Left ventricle myocardium inferior (tissue), 1 donor: ENCODE results near the gene CRLF3. TPM values are rescaled to one million over a fixed set of nuclear protein-coding genes. Genes with fewer than 3 reads are reported as not detected.
A peak's percentile ranks its signal among the peaks of the same experiment; 100 is the strongest.

ENCODE experiments used
- DNase-seq: peaks from one replicate; pipeline ENCODE4 v3.0.0-alpha.2; 2020
- H3K27ac ChIP-seq: fragments of 200-600 bp; replicated peaks from 2 replicates; pipeline ENCODE4 v1.8.0; 2021
- H3K27me3 ChIP-seq: fragments of 200-600 bp; 2 replicates; pipeline ENCODE4 v1.8.0; 2021; ENCODE audit warnings: low read depth
- H3K36me3 ChIP-seq: fragments of 200-600 bp; 2 replicates; pipeline ENCODE4 v1.8.0; 2021
- H3K4me1 ChIP-seq: fragments of 200-600 bp; 2 replicates; pipeline ENCODE4 v1.8.0; 2021
- H3K4me3 ChIP-seq: fragments of 200-600 bp; 2 replicates; pipeline ENCODE4 v1.8.0; 2021; ENCODE audit warnings: mild to moderate bottlenecking, moderate library complexity
- H3K9me3 ChIP-seq: fragments of 200-600 bp; replicated peaks from 2 replicates; pipeline ENCODE4 v1.8.0; 2021
- CTCF ChIP-seq: fragments of 200-600 bp; IDR thresholded peaks from 2 replicates; pipeline ENCODE4 v1.8.0; 2021; ENCODE audit warnings: antibody characterized with exemption, mild to moderate bottlenecking, borderline replicate concordance
- intact Hi-C: fragments of 100-400 bp; cut with micrococcal nuclease; formaldehyde crosslinking; loops from one replicate; pipeline ENCODE4 v1.11.0; 2022
- total RNA-seq: library from RNA; stranded (reverse); fragmentation: NEBNext Ultra II Directional; extraction: Animal tissue kit (Norgen Biotek cat#: 25700); gene quantifications from one replicate; pipeline ENCODE4 v1.2.1, GENCODE V29; 2021
- donor health status: DM: no; HTN: yes; CAD: no; lungs with severe emphysema.

Gene CRLF3
- total RNA-seq, 1 donor from 2014 or later = 4.7 TPM

GRCh38 chr17:30848021-30848420 lies 23.5 kb upstream of the CRLF3 start:
- H3K4me3 ChIP-seq = no peak overlapping the region
- no peaks in the 10 kb centered on the region for H3K4me1 ChIP-seq
- TF ChIP-seq CTCF = no peak
- no peaks in the 10 kb centered on the region for H3K27me3 ChIP-seq
- no peak overlapping the region for H3K27ac ChIP-seq
- no peak for DNase-seq
- intact Hi-C loops = no loop called here
- H3K9me3 ChIP-seq = no peaks in the 10 kb centered on the region
- no peaks in the 10 kb centered on the region for H3K36me3 ChIP-seq

GRCh38 chr17:30840771-30841170 lies 16.3 kb upstream of the CRLF3 start:
- no peaks in the 10 kb centered on the region for H3K36me3 ChIP-seq
- no peak for DNase-seq
- no peaks in the 10 kb centered on the region for H3K9me3 ChIP-seq
- H3K4me1 ChIP-seq = no peaks in the 10 kb centered on the region
- no peak for TF ChIP-seq CTCF
- H3K27ac ChIP-seq = no peak overlapping the region
- no peak overlapping the region for H3K4me3 ChIP-seq
- no peaks in the 10 kb centered on the region for H3K27me3 ChIP-seq
- intact Hi-C loops = no loop called here

- Histone ChIP-seq H3K9me3 (no peaks in the 10 kb centered on the region), H3K36me3 (no peaks in the 10 kb centered on the region), H3K27ac (no peak overlapping the region), H3K27me3 (no peaks in the 10 kb centered on the region), H3K4me3 (no peak overlapping the region), H3K4me1 (no peaks in the 10 kb centered on the region)
- no peak for TF ChIP-seq CTCF
- no peak for DNase-seq
- intact Hi-C loops = no loop called here
Measured at GRCh38 chr17:30838202-30838807, 13.8 kb upstream of the CRLF3 start.

- intact Hi-C loops = no loop called here
- Histone ChIP-seq H3K9me3 (no peaks in the 10 kb centered on the region), H3K27me3 (no peaks in the 10 kb centered on the region), H3K27ac (no peak overlapping the region), H3K4me1 (peaks cover 19% of the 10 kb centered on the region), H3K4me3 (peak overlapping the region; percentile 94), H3K36me3 (no peaks in the 10 kb centered on the region)
- DNase-seq = no peak
- no peak for TF ChIP-seq CTCF
Measured at GRCh38 chr17:30832438-30833124, 8.1 kb upstream of the CRLF3 start.

GRCh38 chr17:30831663-30832437 lies 7.4 kb upstream of the CRLF3 start, which contains the start of gene ATAD5:
Gene ATAD5 (plus strand): TSS chr17:30831966. CDS start chr17:30832348, 382 bp downstream.
- Histone ChIP-seq H3K27ac (peak within 1 kb of the TSS; percentile 26), H3K9me3 (no peaks in the 10 kb centered on the region), H3K36me3 (no peaks in the 10 kb centered on the region), H3K27me3 (no peaks in the 10 kb centered on the region), H3K4me1 (peaks cover 19% of the 10 kb centered on the region), H3K4me3 (peak within 1 kb of the TSS; percentile 94)
- no peak for TF ChIP-seq CTCF
- peak; percentile 93 for DNase-seq
- intact Hi-C loops = no loop called here
